Placental epithelial cell (primary cell): ENCODE data around the gene CDH7. TPM values are rescaled to one million over a fixed set of nuclear protein-coding genes. Genes with fewer than 3 reads are reported as not detected.

Experiments
- total RNA-seq: library from RNA; depleted of rRNA; stranded (reverse); fragments of >200 nt; gene quantifications from 2 replicates; pipeline ENCODE4 v1.2.3, GENCODE V29; 2012

The CDH7 gene
- total RNA-seq, result not detected in 2 replicates

GRCh38 chr18:65750389-65751154, at the start of gene CDH7:
Gene CDH7 (plus strand): TSS chr18:65751012. CDS start chr18:65762843, 11,831 bp downstream.

